Thoracic aorta (tissue), 2 donors: ENCODE measurements around the gene ADCY7. TPM values are rescaled to one million over a fixed set of nuclear protein-coding genes. Genes with fewer than 3 reads are reported as not detected.

Experiments used
- ATAC-seq: fragments of 150-250 bp; one replicate; pipeline ENCODE4 v1.8.0; 2017; ENCODE audit warnings: low read depth; ENCODE audit not compliant: insufficient number of reproducible peaks, low FRiP score
- DNase-seq: peaks from one replicate; pipeline ENCODE4 v3.0.0-alpha.2; 2020; ENCODE audit warnings: low spot score
- H3K27ac ChIP-seq, 2 donors: fragments of 200-600 bp; sonication (generic); 1 replicate in 1 of 2; 2 replicates in 1 of 2; pipeline ENCODE4 v1.5.1; 2016; ENCODE audit warnings: mild to moderate bottlenecking in 2 of 2, moderate library complexity in 2 of 2
- H3K27me3 ChIP-seq: fragments of 200-600 bp; sonication (generic); replicated peaks from 2 replicates; pipeline ENCODE4 v1.6.0; 2016; ENCODE audit warnings: mild to moderate bottlenecking; ENCODE audit not compliant: insufficient read depth
- H3K36me3 ChIP-seq: fragments of 200-600 bp; sonication (generic); one replicate; pipeline ENCODE4 v1.5.1; 2016
- H3K4me1 ChIP-seq, 2 donors: fragments of 200-600 bp; sonication (generic); 1 replicate in 1 of 2; 2 replicates in 1 of 2; pipeline versions ENCODE4 v1.5.1 to v1.6.0; 2016; ENCODE audit warnings: low read depth in 2 of 2, mild to moderate bottlenecking in 1 of 2; ENCODE audit not compliant: control insufficient read depth in 1 of 2
- H3K4me3 ChIP-seq: fragments of 200-600 bp; sonication (generic); 2 replicates; pipeline ENCODE4 v1.5.1; 2016; ENCODE audit warnings: mild to moderate bottlenecking
- H3K9me3 ChIP-seq: fragments of 200-600 bp; sonication (generic); 2 replicates; pipeline ENCODE4 v1.5.1; 2016
- CTCF ChIP-seq: fragments of 200-600 bp; sonication (generic); IDR thresholded peaks from one replicate; pipeline ENCODE4 v1.5.1; 2019; ENCODE audit warnings: antibody characterized with exemption
- total RNA-seq, 2 donors: library from RNA; depleted of rRNA; stranded (reverse); fragments of >200 nt; gene quantifications; one replicate each; pipeline versions ENCODE4 v1.1.0 to v1.2.3, GENCODE V29; 2016

The ADCY7 gene
- total RNA-seq, 2 donors from 2014 or later: 35.9 to 39.8 TPM

- H3K27me3 ChIP-seq: no peaks in the 10 kb centered on the region
- TF ChIP-seq CTCF: no peak
- H3K36me3 ChIP-seq: no peaks in the 10 kb centered on the region
- peaks cover 21 to 39% of the 10 kb centered on the region in 2 donors for H3K4me1 ChIP-seq
- DNase-seq (no peak), ATAC-seq (no peak)
- H3K4me3 ChIP-seq: no peak overlapping the region
- H3K27ac ChIP-seq: no peak overlapping the region
- no peaks in the 10 kb centered on the region for H3K9me3 ChIP-seq
These were observed 10.8 kb upstream of the ADCY7 start for GRCh38 chr16:50255538-50255937.

- TF ChIP-seq CTCF: no peak
- no peak for DNase-seq
- H3K36me3 ChIP-seq: no peaks in the 10 kb centered on the region
- H3K27ac ChIP-seq: no peak overlapping the region
- no peaks in the 10 kb centered on the region for H3K9me3 ChIP-seq
- H3K4me1 ChIP-seq: peaks cover 16 to 33% of the 10 kb centered on the region in 2 donors
- ATAC-seq: no peak
- H3K4me3 ChIP-seq: no peak overlapping the region
- no peaks in the 10 kb centered on the region for H3K27me3 ChIP-seq
These were observed 9.7 kb upstream of the ADCY7 start for GRCh38 chr16:50256604-50257003.

- no peaks in the 10 kb centered on the region for H3K36me3 ChIP-seq
- H3K27me3 ChIP-seq: no peaks in the 10 kb centered on the region
- peaks cover 8 to 26% of the 10 kb centered on the region in 2 donors for H3K4me1 ChIP-seq
- DNase-seq (no peak), ATAC-seq (no peak)
- H3K27ac ChIP-seq: no peak overlapping the region
- no peak for TF ChIP-seq CTCF
- no peak overlapping the region for H3K4me3 ChIP-seq
- no peaks in the 10 kb centered on the region for H3K9me3 ChIP-seq
These were observed 8.5 kb upstream of the ADCY7 start for GRCh38 chr16:50257876-50258275.

GRCh38 chr16:50259334-50260205 lies 6.8 kb upstream of the ADCY7 start:
- peak overlapping the region; percentile 60 for H3K4me3 ChIP-seq
- TF ChIP-seq CTCF: no peak
- H3K27me3 ChIP-seq: no peaks in the 10 kb centered on the region
- DNase-seq (no peak), ATAC-seq (no peak)
- H3K9me3 ChIP-seq: no peaks in the 10 kb centered on the region
- H3K4me1 ChIP-seq: peaks cover 8 to 26% of the 10 kb centered on the region in 2 donors
- peak overlapping the region in 1 of 2 donors; percentile 13 for H3K27ac ChIP-seq
- H3K36me3 ChIP-seq: no peaks in the 10 kb centered on the region

GRCh38 chr16:50260206-50261159 lies 5.9 kb upstream of the ADCY7 start:
- Histone ChIP-seq H3K9me3 (no peaks in the 10 kb centered on the region), H3K27me3 (no peaks in the 10 kb centered on the region), H3K27ac (no peak overlapping the region), H3K36me3 (no peaks in the 10 kb centered on the region), H3K4me3 (no peak overlapping the region), H3K4me1 (peaks cover 9 to 29% of the 10 kb centered on the region in 2 donors)
- TF ChIP-seq CTCF: no peak
- DNase-seq (peak; percentile 0), ATAC-seq (no peak)
